GM12878 (cell line): ENCODE results near the gene MTAP. TPM values are rescaled to one million over a fixed set of nuclear protein-coding genes. Genes with fewer than 3 reads are reported as not detected.

Experiments
- ATAC-seq: fragments of 200-7000 bp; cut with Tn5 transposase; 3 replicates; pipeline ENCODE4 v1.9.1; 2020; ENCODE audit warnings: mild to moderate bottlenecking, moderate library complexity
- BruUV-seq: library from RNA; stranded (reverse); fragments of 400-500 nt; replicated peaks from 2 replicates; lab custom pipeline; 2021; lab: Mats Ljungman, UMichigan
- CTCF ChIA-PET: fragments of 300-600 bp; sonication (Branson Sonifier 250); formaldehyde crosslinking; extraction: SDS; loops from one replicate; lab custom pipeline; 2021; ENCODE audit warnings: inconsistent platforms; lab: Yijun Ruan, JAX
- POLR2A ChIA-PET: fragments of 350-600 bp; formaldehyde crosslinking; extraction: SDS; loops from one replicate; lab custom pipeline; 2021; ENCODE audit warnings: inconsistent platforms; lab: Charles Lee
- RAD21 ChIA-PET: fragments of 300-600 bp; sonication (Branson Sonifier 250); formaldehyde crosslinking; loops from one replicate; lab custom pipeline; 2023; ENCODE audit warnings: antibody characterized with exemption; ENCODE audit not compliant: unreplicated experiment; lab: Charles Lee
- SMC1A ChIA-PET: fragments of 300-600 bp; sonication (Branson Sonifier 250); formaldehyde crosslinking; loops from one replicate; lab custom pipeline; 2023; ENCODE audit not compliant: unreplicated experiment, uncharacterized antibody; lab: Charles Lee
- DNase-seq: peaks from one replicate; pipeline ENCODE4 v3.0.0-alpha.2; 2011; ENCODE audit warnings: low read depth, low spot score
- FAIRE-seq: peaks from 3 replicates; lab custom pipeline; 2011; peaks lifted over from hg19 to GRCh38; lab: Jason Lieb, UNC
- H2AFZ ChIP-seq: 2 replicates; pipeline ENCODE4 v1.6.0; 2011; ENCODE audit warnings: low read depth, low read length, control low read depth; ENCODE audit not compliant: control insufficient read depth
- H3K27ac ChIP-seq: 2 replicates; pipeline ENCODE4 v1.5.1; 2011; ENCODE audit warnings: control low read depth; ENCODE audit not compliant: control insufficient read depth, insufficient read depth
- H3K27me3 ChIP-seq, 2 experiments: replicated peaks in 1 of 2; 2 replicates each; pipeline versions ENCODE4 v1.6.0 to v1.6.1; 2011; ENCODE audit warnings: low read length in 1 of 2; ENCODE audit not compliant: control insufficient read depth in 2 of 2, insufficient read depth in 2 of 2
- H3K36me3 ChIP-seq, 2 experiments: 2 replicates each; pipeline ENCODE4 v1.5.1; 2011; ENCODE audit warnings: low read length in 1 of 2; ENCODE audit not compliant: control insufficient read depth in 2 of 2, insufficient read depth in 2 of 2
- H3K4me1 ChIP-seq: 2 replicates; pipeline ENCODE4 v1.6.1; 2011; ENCODE audit warnings: mild to moderate bottlenecking, low read length, moderate library complexity, mixed read lengths; ENCODE audit not compliant: control insufficient read depth, insufficient read depth
- H3K4me2 ChIP-seq: 2 replicates; pipeline ENCODE4 v1.6.0; 2011; ENCODE audit warnings: control low read depth; ENCODE audit not compliant: control insufficient read depth, insufficient read depth
- H3K4me3 ChIP-seq: fragments of 200-600 bp; sonication (generic); 2 replicates; pipeline ENCODE4 v1.5.1; 2016
- H3K79me2 ChIP-seq: 2 replicates; pipeline ENCODE4 v1.6.0; 2011; ENCODE audit warnings: low read length; ENCODE audit not compliant: control insufficient read depth, insufficient read depth
- H3K9ac ChIP-seq: 2 replicates; pipeline ENCODE4 v1.8.0; 2011; ENCODE audit warnings: low read length, control low read depth, mixed read lengths; ENCODE audit not compliant: control insufficient read depth, insufficient read depth
- H3K9me3 ChIP-seq: replicated peaks from 3 replicates; pipeline ENCODE4 v1.5.1; 2011; ENCODE audit warnings: mild to moderate bottlenecking, low read length; ENCODE audit not compliant: control insufficient read depth, insufficient read depth
- H4K20me1 ChIP-seq: 2 replicates; pipeline ENCODE4 v1.6.0; 2011; ENCODE audit not compliant: control insufficient read depth, insufficient read depth
- CBX3 ChIP-seq: fragments of 200-600 bp; sonication (generic); IDR thresholded peaks from 2 replicates; pipeline ENCODE4 v1.6.1; 2016; ENCODE audit warnings: low read depth, borderline replicate concordance
- CHD1 ChIP-seq: IDR thresholded peaks from 2 replicates; pipeline ENCODE4 v1.6.1; 2012; ENCODE audit warnings: low read depth, low read length, improper control_type of control experiment
- FOXM1 ChIP-seq: IDR thresholded peaks from 2 replicates; pipeline ENCODE4 v1.6.1; 2012; ENCODE audit warnings: low read depth, mild to moderate bottlenecking, inconsistent platforms, low read length, moderate library complexity
- POU2F2 ChIP-seq: IDR thresholded peaks from 3 replicates; pipeline ENCODE4 v1.6.1; 2011; ENCODE audit warnings: low read depth, mild to moderate bottlenecking, low read length, borderline replicate concordance
- ZNF274 ChIP-seq: IDR thresholded peaks from one replicate; pipeline ENCODE4 v1.8.0; 2011; ENCODE audit not compliant: insufficient read length, insufficient read depth
- WGBS: methylation state at CpG from one replicate; pipeline ENCODE4 v1.1.6; 2016; ENCODE audit warnings: low lambda C conversion rate; ENCODE audit not compliant: insufficient replicate concordance, insufficient coverage; ENCODE audit errors: missing lambda C conversion rate; 5-methylcytosine and 5-hydroxymethylcytosine counted together
- in situ Hi-C: fragments of 300-500 bp; cut with MboI; formaldehyde crosslinking; loops from 9 replicates; pipeline ENCODE4 v1.14.3; 2018; ENCODE audit warnings: mixed read lengths
- intact Hi-C: fragments of 100-400 bp; cut with micrococcal nuclease; formaldehyde crosslinking; loops from one replicate; pipeline ENCODE4 v1.14.2; 2022; ENCODE audit not compliant: unreplicated experiment
- polyA plus RNA-seq, 11 experiments: library from polyadenylated mRNA; depleted of rRNA in 4 of 11; unstranded in 6 of 11; stranded (reverse) in 5 of 11; fragments of >200 nt; fragmentation: Nextera tagmentation in 4 of 11; fragmentation: Illumina TruSeq in 1 of 11; extraction: Ambion mirVana in 4 of 11; extraction: Trizol in 1 of 11; gene quantifications; 1 replicate in 1 of 11; 2 replicates in 10 of 11; pipeline versions ENCODE4 v1.2.1 to v1.2.3, GENCODE V29; 2011 to 2016; ENCODE audit warnings: inconsistent platforms in 2 of 11, missing spikeins in 2 of 11, low read depth in 1 of 11
- total RNA-seq, 4 experiments: library from RNA; depleted of rRNA in 3 of 4; stranded (reverse); fragments of >200 nt in 3 of 4; fragmentation: Illumina TruSeq in 1 of 4; extraction: Trizol in 1 of 4; gene quantifications; 2 replicates each; pipeline versions ENCODE4 v1.2.1 to v1.2.3, GENCODE V29; 2013 to 2021
- TF ChIP-seq, protein P1 (sequence below): fragments of 450-650 bp; IDR thresholded peaks from 2 replicates; pipeline ENCODE4 v1.6.1; 2017; ENCODE audit warnings: mild to moderate bottlenecking

MTAP gene
- total and polyA plus RNA-seq, 10 of the 15 experiments (the other 5 are each of a cell fraction or from before 2014, with no cell fraction given): 16.4 to 29.9 (median 22.6) TPM

DNA sequence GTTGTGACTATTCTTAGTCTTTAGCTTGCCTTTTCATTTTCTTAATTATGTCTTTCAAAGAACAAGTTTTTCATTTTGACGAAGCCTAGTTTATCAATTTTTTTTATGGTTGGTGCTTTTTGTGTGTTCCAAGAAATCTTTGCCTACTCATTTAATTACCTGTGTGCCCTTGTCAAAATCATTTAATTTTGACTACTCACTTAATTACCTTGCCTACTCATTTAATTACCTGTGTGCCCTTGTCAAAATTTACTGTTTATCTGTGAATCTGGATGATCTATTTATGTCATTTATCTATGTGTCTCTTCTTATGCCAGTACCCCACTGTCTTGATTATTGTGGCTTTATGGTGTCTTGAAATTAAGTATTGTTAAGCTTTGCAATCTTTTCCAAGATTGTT lies 63.9 kb downstream of the MTAP start:
- TF ChIP-seq CBX3 (no peak), CHD1 (no peak), POU2F2 (no peak), ZNF274 (no peak), FOXM1 (no peak)
- TF ChIP-seq, protein P1, sequence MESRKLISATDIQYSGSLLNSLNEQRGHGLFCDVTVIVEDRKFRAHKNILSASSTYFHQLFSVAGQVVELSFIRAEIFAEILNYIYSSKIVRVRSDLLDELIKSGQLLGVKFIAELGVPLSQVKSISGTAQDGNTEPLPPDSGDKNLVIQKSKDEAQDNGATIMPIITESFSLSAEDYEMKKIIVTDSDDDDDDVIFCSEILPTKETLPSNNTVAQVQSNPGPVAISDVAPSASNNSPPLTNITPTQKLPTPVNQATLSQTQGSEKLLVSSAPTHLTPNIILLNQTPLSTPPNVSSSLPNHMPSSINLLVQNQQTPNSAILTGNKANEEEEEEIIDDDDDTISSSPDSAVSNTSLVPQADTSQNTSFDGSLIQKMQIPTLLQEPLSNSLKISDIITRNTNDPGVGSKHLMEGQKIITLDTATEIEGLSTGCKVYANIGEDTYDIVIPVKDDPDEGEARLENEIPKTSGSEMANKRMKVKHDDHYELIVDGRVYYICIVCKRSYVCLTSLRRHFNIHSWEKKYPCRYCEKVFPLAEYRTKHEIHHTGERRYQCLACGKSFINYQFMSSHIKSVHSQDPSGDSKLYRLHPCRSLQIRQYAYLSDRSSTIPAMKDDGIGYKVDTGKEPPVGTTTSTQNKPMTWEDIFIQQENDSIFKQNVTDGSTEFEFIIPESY: no peak
- Histone ChIP-seq H3K4me1 (no peaks in the 10 kb centered on the region), H3K27ac (no peak overlapping the region), H2AFZ (no peak overlapping the region), H4K20me1 (no peaks in the 10 kb centered on the region), H3K27me3 (no peaks in the 10 kb centered on the region), H3K4me2 (no peak overlapping the region), H3K9me3 (no peaks in the 10 kb centered on the region; the same call in 2 of the 3 replicates), H3K36me3 (peaks cover 0 to 14% of the 10 kb centered on the region in 2 experiments; a peak in 3 of 4 replicates), H3K79me2 (no peaks in the 10 kb centered on the region), H3K4me3 (no peak overlapping the region), H3K9ac (no peak overlapping the region)
- intact Hi-C loops (no loop called here), in situ Hi-C loops (no loop called here)
- BruUV-seq: no TSS peak
- ChIA-PET RAD21 (no interaction called here), POLR2A (no interaction called here), CTCF (interaction anchor here (1.4 kb wide), 1 partner anchor 13 kb away, joined by 3 read pairs; no protein-coding TSS in a partner anchor), SMC1A (interaction anchor here (1.6 to 1.7 kb wide), 2 partner anchors 11 to 34 kb away, joined by 3 to 7 read pairs; no protein-coding TSS in a partner anchor)
- ATAC-seq (no peak), DNase-seq (no peak), FAIRE-seq (no peak)
- WGBS: 94% methylated on average over 1 of the region's 1 CpG
